Activated CD4-positive, alpha-beta memory T cell treated with anti-CD3 and anti-CD28 coated beads, Interleukin-2, amount 10 ng/mL, durations not matched to agents 7 days and 5 days (primary cell): ENCODE measurements around the gene CD72. TPM values are rescaled to one million over a fixed set of nuclear protein-coding genes. Genes with fewer than 3 reads are reported as not detected.
"Not testable (repeated sequence)": the region's sequence is repeated elsewhere in the genome, so short reads cannot be mapped to it uniquely, and the experiment has no call there.

ENCODE experiments used
- CTCF ChIA-PET: fragments of 350-600 bp; sonication (Branson Sonifier 250); formaldehyde crosslinking; loops from one replicate; lab custom pipeline; 2021; ENCODE audit warnings: antibody characterized with exemption, inconsistent platforms; lab: Charles Lee
- POLR2A ChIA-PET: fragments of 350-600 bp; sonication (Branson Sonifier 250); formaldehyde crosslinking; loops from one replicate; lab custom pipeline; 2021; ENCODE audit warnings: antibody characterized with exemption; lab: Charles Lee
- DNase-seq: peaks from one replicate; pipeline ENCODE4 v3.0.0-alpha.2; 2020
- H3K27ac Mint-ChIP-seq: one replicate; pipeline ENCODE4 v1.8.0; 2021; ENCODE audit warnings: mild to moderate bottlenecking, mixed read lengths
- H3K27me3 Mint-ChIP-seq: one replicate; pipeline ENCODE4 v1.8.0; 2021; ENCODE audit warnings: mixed read lengths
- H3K36me3 Mint-ChIP-seq: one replicate; pipeline ENCODE4 v1.8.0; 2021; ENCODE audit warnings: low read depth, mixed read lengths
- H3K4me1 Mint-ChIP-seq: one replicate; pipeline ENCODE4 v1.8.0; 2021; ENCODE audit warnings: mixed read lengths
- H3K4me3 Mint-ChIP-seq: one replicate; pipeline ENCODE4 v1.8.0; 2021; ENCODE audit warnings: mild to moderate bottlenecking, mixed read lengths
- H3K9me3 Mint-ChIP-seq: one replicate; pipeline ENCODE4 v1.8.0; 2021; ENCODE audit warnings: mixed read lengths
- total RNA-seq, 2 experiments: library from RNA; stranded (reverse); gene quantifications; one replicate each; pipeline ENCODE4 v1.2.3, GENCODE V29; 2021

Gene CD72
- total RNA-seq, 2 experiments from 2014 or later: 11.8 to 11.9 TPM

DNA sequence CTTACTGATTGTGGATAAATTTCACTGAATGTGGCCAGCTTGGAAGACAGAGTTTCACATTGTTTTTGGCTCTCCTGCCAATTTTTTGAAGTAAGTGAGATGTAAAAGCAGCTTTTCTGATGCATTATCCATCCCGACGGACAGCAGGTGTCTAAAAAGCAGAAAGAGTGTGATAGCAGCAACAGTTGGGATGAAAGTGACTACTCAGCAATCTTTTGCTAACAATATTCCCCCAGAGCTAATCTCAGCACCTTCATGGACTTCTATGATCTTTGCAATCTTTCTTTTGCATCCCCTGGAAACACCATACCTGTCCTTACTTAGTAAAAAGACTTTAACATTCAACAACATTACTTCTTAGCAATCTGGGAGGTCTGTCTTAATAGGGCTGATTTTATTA, 5.4 kb downstream of the CD72 start:
- Mint-ChIP-seq H3K9me3 (no peaks in the 10 kb centered on the region), H3K4me1 (peaks cover 22% of the 10 kb centered on the region), H3K4me3 (no peak overlapping the region), H3K27ac (no peak overlapping the region), H3K36me3 (peaks cover 16% of the 10 kb centered on the region), H3K27me3 (peaks cover 3% of the 10 kb centered on the region)
- DNase-seq: no peak
- CTCF ChIA-PET: interaction anchor here (1.5 to 5.4 kb wide), 7 partner anchors 8 to 269 kb away, joined by 3 to 51 read pairs (median 7); no protein-coding TSS in a partner anchor
- POLR2A ChIA-PET: interaction anchor here (2.1 kb wide), 1 partner anchor 45 kb away, joined by 14 read pairs; the partner anchor contains the start of genes CCDC107 and RMRP

DNA sequence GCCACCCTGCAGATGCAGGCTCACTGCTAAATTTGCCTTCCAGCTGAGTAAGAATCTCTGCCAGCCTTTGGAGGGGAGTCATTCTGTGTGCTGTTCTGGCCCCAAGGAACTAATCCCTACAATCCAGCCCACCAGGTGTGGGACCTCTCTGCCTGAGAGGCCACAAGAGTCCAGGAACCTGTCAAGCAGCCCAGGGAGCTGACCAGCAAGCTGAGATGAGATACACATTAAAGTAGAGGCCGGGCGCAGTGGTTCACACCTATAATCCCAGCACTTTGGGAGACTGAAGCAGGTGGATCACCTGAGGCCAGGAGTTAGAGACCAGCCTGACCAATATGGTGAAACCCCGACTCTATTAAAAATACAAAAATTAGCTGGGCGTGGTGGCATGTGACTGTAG, 6.1 kb downstream of the CD72 start:
- H3K9me3 Mint-ChIP-seq, DNase-seq, H3K27ac Mint-ChIP-seq, H3K4me3 Mint-ChIP-seq, H3K27me3 Mint-ChIP-seq: not testable (repeated sequence)
- POLR2A ChIA-PET: interaction anchor here (1.5 to 2.6 kb wide), 4 partner anchors 35 to 53 kb away, joined by 4 to 16 read pairs (median 12); partner anchors contain the start of genes ARHGEF39, CCDC107, RMRP and SIT1
- H3K36me3 Mint-ChIP-seq: peaks cover 24% of the 10 kb centered on the region
- peaks cover 16% of the 10 kb centered on the region for H3K4me1 Mint-ChIP-seq
- CTCF ChIA-PET: interaction anchor here (0.6 to 5.4 kb wide), 19 partner anchors 8 to 270 kb away, joined by 3 to 51 read pairs (median 7); partner anchors contain the start of genes ARHGEF39, CCDC107, RMRP and TPM2

DNA sequence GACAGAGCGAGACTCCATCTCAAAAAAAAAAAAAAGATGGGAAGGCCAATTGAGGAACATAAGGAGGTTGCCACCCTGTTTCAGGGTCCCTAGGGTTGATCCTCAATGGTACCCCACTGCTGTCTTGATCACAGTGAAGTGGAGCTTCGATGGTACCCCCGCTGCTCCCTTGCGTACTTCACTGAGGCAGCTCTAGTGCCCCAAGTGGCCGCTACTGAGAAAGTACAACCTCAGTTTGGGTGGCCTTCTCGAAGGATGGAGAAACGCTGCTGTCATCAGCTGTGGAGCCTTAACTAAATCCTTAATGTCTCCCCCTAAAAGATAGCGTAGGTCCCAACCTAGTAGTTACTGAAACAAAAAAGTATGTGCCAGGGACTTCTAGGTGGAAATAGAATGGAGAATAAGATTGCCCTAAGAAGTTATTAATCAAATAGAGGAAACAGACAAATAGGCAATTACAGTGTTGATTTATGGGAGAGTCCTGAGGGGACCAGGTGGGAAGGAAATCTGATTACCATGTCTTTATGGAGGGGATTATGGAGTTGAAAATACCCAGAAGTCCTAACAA, 6.9 kb downstream of the CD72 start:
- peak; percentile 61 for DNase-seq
- peaks cover 16% of the 10 kb centered on the region for H3K4me1 Mint-ChIP-seq
- H3K27me3 Mint-ChIP-seq: peaks cover 3% of the 10 kb centered on the region
- ChIA-PET POLR2A (interaction anchor here (1.5 to 2.6 kb wide), 4 partner anchors 36 to 53 kb away, joined by 4 to 16 read pairs (median 12); partner anchors contain the start of genes ARHGEF39, CCDC107, RMRP and SIT1), CTCF (interaction anchor here (0.6 to 5.4 kb wide), 29 partner anchors 9 to 1601 kb away, joined by 3 to 51 read pairs (median 4); partner anchors contain the start of genes ARHGEF39, CCDC107, RMRP and TPM2)
- H3K9me3 Mint-ChIP-seq: no peaks in the 10 kb centered on the region
- H3K4me3 Mint-ChIP-seq: no peak overlapping the region
- H3K36me3 Mint-ChIP-seq: peaks cover 27% of the 10 kb centered on the region
- H3K27ac Mint-ChIP-seq: no peak overlapping the region

DNA sequence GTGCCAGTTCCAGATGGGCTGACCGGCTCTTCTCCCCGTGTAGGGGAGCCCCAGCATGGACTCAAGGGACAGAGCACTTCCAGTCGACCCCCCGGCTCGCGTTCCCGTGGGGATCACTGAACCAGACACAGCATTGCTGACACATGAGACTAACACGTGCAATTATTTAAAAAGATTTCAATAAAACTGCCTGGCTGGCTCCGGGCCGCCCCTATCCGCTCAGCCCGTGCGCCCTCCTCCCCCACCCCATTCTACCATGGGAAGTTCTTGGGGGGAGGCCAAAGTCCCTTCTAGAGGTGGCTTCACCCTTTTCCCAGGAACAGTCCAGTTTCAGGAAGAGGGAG, 8.4 kb downstream of the CD72 start:
- no peak overlapping the region for H3K27ac Mint-ChIP-seq
- peaks cover 26% of the 10 kb centered on the region for H3K36me3 Mint-ChIP-seq
- ChIA-PET CTCF (interaction anchor here (0.9 to 4.2 kb wide), 4 partner anchors 8 to 87 kb away, joined by 3 to 37 read pairs (median 9); partner anchors contain the start of gene CD72), POLR2A (no interaction called here)
- H3K4me1 Mint-ChIP-seq: peaks cover 18% of the 10 kb centered on the region
- peaks cover 3% of the 10 kb centered on the region for H3K27me3 Mint-ChIP-seq
- DNase-seq: no peak
- H3K9me3 Mint-ChIP-seq: no peaks in the 10 kb centered on the region
- no peak overlapping the region for H3K4me3 Mint-ChIP-seq

DNA sequence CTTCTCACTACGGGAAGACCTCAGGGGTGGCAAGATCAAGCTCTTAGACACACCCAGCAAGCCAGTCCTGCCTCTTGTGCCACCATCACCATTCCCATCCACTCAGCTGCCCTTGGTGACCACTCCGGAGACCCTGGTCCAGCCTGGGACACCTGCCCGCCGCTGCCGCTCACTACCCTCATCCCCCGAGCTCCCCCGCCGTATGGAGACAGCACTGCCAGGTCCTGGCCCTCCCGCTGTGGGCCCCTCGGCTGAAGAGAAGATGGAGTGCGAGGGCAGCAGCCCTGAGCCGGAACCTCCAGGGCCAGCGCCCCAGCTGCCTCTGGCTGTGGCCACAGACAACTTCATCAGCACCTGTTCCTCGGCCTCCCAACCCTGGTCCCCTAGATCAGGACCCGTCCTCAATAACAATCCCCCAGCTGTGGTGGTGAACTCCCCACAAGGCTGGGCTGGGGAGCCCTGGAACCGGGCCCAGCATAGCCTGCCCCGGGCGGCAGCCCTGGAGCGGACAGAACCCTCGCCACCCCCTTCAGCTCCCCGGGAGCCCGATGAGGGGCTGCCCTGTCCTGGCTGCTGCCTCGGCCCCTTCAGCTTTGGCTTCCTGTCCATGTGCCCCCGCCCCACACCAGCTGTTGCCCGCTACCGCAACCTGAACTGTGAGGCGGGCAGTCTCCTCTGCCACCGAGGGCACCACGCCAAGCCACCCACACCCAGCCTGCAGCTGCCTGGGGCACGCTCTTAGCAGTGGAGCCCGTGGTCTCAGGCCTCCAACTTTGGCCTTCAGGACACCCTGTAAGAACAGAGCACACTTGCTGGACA, 9.0 kb downstream of the CD72 start:
- DNase-seq: no peak
- CTCF ChIA-PET: interaction anchor here (0.6 to 1.4 kb wide), 5 partner anchors 9 to 122 kb away, joined by 3 to 5 read pairs (median 3); partner anchors contain the start of genes CD72, CREB3 and TLN1
- H3K4me1 Mint-ChIP-seq: peaks cover 22% of the 10 kb centered on the region
- peaks cover 2% of the 10 kb centered on the region for H3K27me3 Mint-ChIP-seq
- H3K27ac Mint-ChIP-seq: no peak overlapping the region
- no peaks in the 10 kb centered on the region for H3K9me3 Mint-ChIP-seq
- POLR2A ChIA-PET: interaction anchor here (1.5 to 1.7 kb wide), 2 partner anchors 7 to 37 kb away, joined by 5 to 6 read pairs; no protein-coding TSS in a partner anchor
- peaks cover 26% of the 10 kb centered on the region for H3K36me3 Mint-ChIP-seq
- no peak overlapping the region for H3K4me3 Mint-ChIP-seq

DNA sequence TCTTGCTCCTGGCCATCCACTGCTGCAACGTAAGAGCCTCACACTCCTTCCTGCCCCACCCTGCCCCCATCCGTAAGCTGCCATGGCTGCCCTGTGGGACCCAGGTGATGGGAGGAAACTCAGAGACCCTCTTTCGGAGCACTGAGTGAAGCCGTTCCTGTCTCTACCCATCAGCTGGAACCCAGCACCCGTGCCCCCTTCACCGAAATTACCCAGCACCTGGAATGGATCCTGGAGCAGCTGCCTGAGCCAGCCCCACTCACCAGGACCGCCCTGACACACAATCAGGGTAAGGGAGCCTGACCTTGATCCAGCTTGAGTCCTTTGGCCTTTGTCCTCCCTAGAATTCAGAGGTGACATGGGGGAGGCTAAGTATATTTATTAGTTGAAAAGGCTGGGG, 10.0 kb downstream of the CD72 start:
- POLR2A ChIA-PET: interaction anchor here (1.5 to 1.7 kb wide), 2 partner anchors 8 to 38 kb away, joined by 5 to 6 read pairs; no protein-coding TSS in a partner anchor
- H3K4me3 Mint-ChIP-seq: no peak overlapping the region

DNA sequence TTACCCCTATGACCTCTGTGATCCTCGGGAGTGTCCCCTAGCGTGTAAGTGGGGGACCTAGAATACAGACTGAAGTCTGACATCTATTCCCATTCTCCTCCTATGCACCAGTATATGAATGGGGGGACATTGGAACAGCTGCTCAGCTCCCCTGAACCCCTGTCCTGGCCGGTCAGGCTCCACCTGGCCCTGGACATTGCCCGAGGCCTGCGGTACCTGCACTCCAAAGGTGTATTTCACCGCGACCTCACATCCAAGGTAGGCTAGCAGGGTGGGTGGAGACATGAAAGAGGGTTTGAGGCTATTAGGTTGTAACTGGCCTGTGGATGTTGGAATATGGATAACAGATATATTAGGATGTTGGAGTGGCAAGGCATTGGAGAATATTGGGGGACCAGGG, 11.5 kb downstream of the CD72 start:
- ChIA-PET CTCF (interaction anchor here (0.8 to 1.4 kb wide), 3 partner anchors 54 to 142 kb away, joined by 4 to 9 read pairs (median 7); partner anchors contain the start of genes GBA2 and RGP1), POLR2A (no interaction called here)
- peak overlapping the region; percentile 24 for H3K4me3 Mint-ChIP-seq
- H3K4me1 Mint-ChIP-seq: peaks cover 36% of the 10 kb centered on the region
- H3K27me3 Mint-ChIP-seq: no peaks in the 10 kb centered on the region
- DNase-seq: no peak
- no peak overlapping the region for H3K27ac Mint-ChIP-seq
- no peaks in the 10 kb centered on the region for H3K9me3 Mint-ChIP-seq
- H3K36me3 Mint-ChIP-seq: peaks cover 26% of the 10 kb centered on the region

More for the DNA sequence above, 10.0 kb downstream of the CD72 start:
- no peaks in the 10 kb centered on the region for H3K9me3 Mint-ChIP-seq
- peaks cover 26% of the 10 kb centered on the region for H3K36me3 Mint-ChIP-seq
- no peak overlapping the region for H3K27ac Mint-ChIP-seq
- CTCF ChIA-PET: interaction anchor here (0.6 to 1.5 kb wide), 10 partner anchors 11 to 140 kb away, joined by 3 to 5 read pairs (median 3); partner anchors contain the start of genes CREB3 and TLN1
- no peaks in the 10 kb centered on the region for H3K27me3 Mint-ChIP-seq
- no peak for DNase-seq
- H3K4me1 Mint-ChIP-seq: peaks cover 31% of the 10 kb centered on the region

DNA sequence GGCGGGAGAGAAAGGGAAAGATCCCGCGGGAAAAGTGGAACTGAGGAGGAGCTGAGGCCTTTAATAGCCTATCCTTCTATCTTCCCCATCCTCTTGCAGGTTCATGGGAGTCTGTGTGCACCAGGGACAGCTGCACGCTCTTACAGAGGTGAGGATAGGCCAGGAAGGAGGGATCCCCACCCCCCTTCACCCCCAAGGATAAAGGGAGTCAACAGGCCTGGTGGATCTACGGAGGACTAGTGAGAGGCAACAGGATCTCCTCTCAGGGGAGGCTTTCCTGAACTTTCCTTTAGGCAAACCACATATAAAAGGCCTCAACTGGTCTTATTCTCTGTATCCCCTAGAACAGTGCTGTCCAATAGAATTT, 12.1 kb downstream of the CD72 start:
- CTCF ChIA-PET: interaction anchor here (0.8 to 3.3 kb wide), 7 partner anchors 11 to 142 kb away, joined by 4 to 50 read pairs (median 9); partner anchors contain the start of genes CCDC107, CD72, GBA2 and RGP1
- H3K27me3 Mint-ChIP-seq: no peaks in the 10 kb centered on the region
- H3K4me3 Mint-ChIP-seq: peak overlapping the region; percentile 77
- peaks cover 26% of the 10 kb centered on the region for H3K36me3 Mint-ChIP-seq
- H3K9me3 Mint-ChIP-seq: no peaks in the 10 kb centered on the region
- POLR2A ChIA-PET: interaction anchor here (0.6 to 3.0 kb wide), 9 partner anchors 10 to 123 kb away, joined by 3 to 19 read pairs (median 5); partner anchors contain the start of genes CCDC107, RMRP and SIT1
- no peak for DNase-seq
- peak overlapping the region; percentile 38 for H3K27ac Mint-ChIP-seq
- H3K4me1 Mint-ChIP-seq: peaks cover 31% of the 10 kb centered on the region

DNA sequence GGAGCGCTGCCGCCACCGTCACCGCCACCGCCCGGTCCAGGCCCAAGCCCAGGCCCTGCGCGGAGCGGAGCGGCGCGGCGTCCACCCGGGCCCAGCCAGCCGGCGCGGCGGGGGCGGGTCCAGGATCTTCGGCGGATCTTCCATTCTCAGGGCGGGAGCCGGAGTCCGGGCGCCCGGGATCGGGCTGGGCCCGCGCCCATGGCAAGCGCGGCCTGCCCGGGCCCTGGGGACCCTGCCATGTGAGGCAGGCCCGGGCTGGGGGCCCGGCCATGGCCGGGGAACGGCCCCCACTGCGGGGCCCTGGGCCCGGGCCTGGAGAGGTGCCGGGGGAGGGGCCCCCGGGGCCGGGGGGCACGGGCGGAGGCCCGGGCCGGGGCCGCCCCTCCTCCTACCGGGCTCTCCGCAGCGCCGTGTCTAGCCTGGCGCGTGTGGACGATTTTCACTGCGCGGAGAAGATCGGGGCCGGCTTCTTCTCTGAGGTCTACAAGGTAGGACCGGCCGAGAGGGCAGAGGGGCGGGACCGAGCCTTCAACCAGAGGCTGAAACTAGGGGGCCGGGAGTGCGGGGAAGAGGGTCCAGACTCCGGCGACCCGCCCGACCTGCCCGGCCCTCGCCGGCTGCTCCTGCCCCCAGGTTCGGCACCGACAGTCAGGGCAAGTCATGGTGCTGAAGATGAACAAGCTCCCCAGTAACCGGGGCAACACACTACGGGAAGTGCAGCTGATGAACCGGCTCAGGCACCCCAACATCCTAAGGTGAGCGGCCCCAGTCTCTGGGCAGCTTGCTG, 12.7 kb downstream of the CD72 start:
- Mint-ChIP-seq H3K4me3 (peak overlapping the region; percentile 77), H3K4me1 (peaks cover 31% of the 10 kb centered on the region), H3K36me3 (peaks cover 24% of the 10 kb centered on the region), H3K27ac (peak overlapping the region; percentile 38), H3K9me3 (no peaks in the 10 kb centered on the region), H3K27me3 (no peaks in the 10 kb centered on the region)
- ChIA-PET POLR2A (interaction anchor here (0.6 to 3.0 kb wide), 11 partner anchors 11 to 144 kb away, joined by 3 to 19 read pairs (median 5); partner anchors contain the start of genes CCDC107, RMRP and SIT1), CTCF (interaction anchor here (0.8 to 3.3 kb wide), 10 partner anchors 10 to 143 kb away, joined by 3 to 50 read pairs (median 8); partner anchors contain the start of genes CCDC107, CD72, CREB3 and GBA2)
- peak; percentile 59 for DNase-seq

DNA sequence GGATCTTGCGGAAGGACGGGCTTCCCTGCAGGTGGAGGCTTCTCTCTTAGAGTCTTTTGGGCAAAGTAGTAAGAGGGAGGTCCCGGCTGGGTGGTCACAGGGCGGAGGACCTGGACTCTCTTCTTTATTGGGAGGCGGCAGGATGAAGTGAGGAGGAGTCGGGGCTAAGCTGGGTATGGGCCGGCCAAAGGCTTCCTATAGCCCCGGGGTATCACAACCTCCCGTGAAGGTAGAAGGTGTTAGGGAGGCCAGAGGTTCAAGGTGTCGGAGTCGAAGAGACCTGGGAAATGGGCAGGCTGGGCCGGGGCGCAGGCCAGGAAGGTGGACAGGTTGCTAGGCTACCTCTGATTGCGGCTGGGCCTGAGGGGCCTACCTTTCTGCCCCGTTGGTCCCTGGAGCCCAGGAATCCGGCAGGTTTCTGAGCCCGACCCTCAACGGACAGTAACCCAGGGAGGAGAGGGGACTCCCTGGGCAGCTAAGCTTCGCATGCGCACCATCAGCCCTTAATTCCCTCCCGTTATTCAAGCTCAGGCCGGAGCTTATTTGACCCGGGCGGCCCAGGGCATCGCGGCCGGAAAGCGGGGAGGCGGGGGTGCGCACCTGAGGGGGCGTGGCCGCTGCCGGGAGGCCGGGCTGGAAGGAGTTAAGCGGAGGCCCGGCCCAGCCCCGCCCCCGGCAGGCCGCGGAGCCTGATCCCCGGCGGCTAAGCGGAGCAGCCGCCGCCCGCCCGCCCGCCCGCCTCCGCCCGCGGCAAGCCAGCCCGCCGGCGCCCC, 13.4 kb downstream of the CD72 start, which contains the start of gene TESK1:
TSS of gene TESK1 (plus strand) at position 685 of the 773 bp plus-strand sequence. CDS start 358 bp downstream, outside the sequence.
- Mint-ChIP-seq H3K27ac (peak within 1 kb of the TSS; percentile 99), H3K9me3 (no peaks in the 10 kb centered on the region), H3K27me3 (no peaks in the 10 kb centered on the region), H3K4me1 (peaks cover 30% of the 10 kb centered on the region), H3K36me3 (peaks cover 21% of the 10 kb centered on the region), H3K4me3 (peak within 1 kb of the TSS; percentile 96)
- CTCF ChIA-PET: interaction anchor here (0.6 to 3.3 kb wide), 14 partner anchors 9 to 221 kb away, joined by 3 to 50 read pairs (median 8); partner anchors contain the start of genes ARHGEF39, CCDC107, CD72 and CREB3
- POLR2A ChIA-PET: interaction anchor here (0.6 to 3.0 kb wide), 13 partner anchors 9 to 586 kb away, joined by 3 to 19 read pairs (median 7); partner anchors contain the start of genes ARHGEF39, CCDC107, CLTA and CREB3
- DNase-seq: peak; percentile 88
